ENCODE measurements around the gene SMNDC1. TPM values are rescaled to one million over a fixed set of nuclear protein-coding genes. Genes with fewer than 3 reads are reported as not detected.

SMNDC1 gene
- total RNA-seq = 28.6 TPM
- polyA plus RNA-seq (ENCODE audit: insufficient read depth, low read depth, low replicate concordance) = 12.4 TPM
- long read RNA-seq, donor 1, full-length matches to known transcripts = 7 of 7 reads
- long read RNA-seq, donor 1, partial matches to known transcripts = 0 of 7 reads
- long read RNA-seq, donor 1, other reads (novel, unspliced or antisense) = 0 of 7 reads
- long read RNA-seq, donor 2, full-length matches to known transcripts = 10 of 16 reads
- long read RNA-seq, donor 2, partial matches to known transcripts = 6 of 16 reads
- long read RNA-seq, donor 2, other reads (novel, unspliced or antisense) = 0 of 16 reads
- long read RNA-seq, donor 3, full-length matches to known transcripts = 13 of 13 reads
- long read RNA-seq, donor 3, partial matches to known transcripts = 0 of 13 reads
- long read RNA-seq, donor 3, other reads (novel, unspliced or antisense) = 0 of 13 reads
- long read RNA-seq, donor 4, full-length matches to known transcripts = 5 of 5 reads
- long read RNA-seq, donor 4, partial matches to known transcripts = 0 of 5 reads
- long read RNA-seq, donor 4, other reads (novel, unspliced or antisense) = 0 of 5 reads
- long read RNA-seq, donor 5, full-length matches to known transcripts = 1 of 1 reads
- long read RNA-seq, donor 5, partial matches to known transcripts = 0 of 1 reads
- long read RNA-seq, donor 5, other reads (novel, unspliced or antisense) = 0 of 1 reads
- long read RNA-seq, donor 6, full-length matches to known transcripts = 3 of 3 reads
- long read RNA-seq, donor 6, partial matches to known transcripts = 0 of 3 reads
- long read RNA-seq, donor 6, other reads (novel, unspliced or antisense) = 0 of 3 reads
- long read RNA-seq, donor 7, full-length matches to known transcripts = 6 of 9 reads
- long read RNA-seq, donor 7, partial matches to known transcripts = 3 of 9 reads
- long read RNA-seq, donor 7, other reads (novel, unspliced or antisense) = 0 of 9 reads
- long read RNA-seq, donor 8, full-length matches to known transcripts = 11 of 28 reads
- long read RNA-seq, donor 8, partial matches to known transcripts = 17 of 28 reads
- long read RNA-seq, donor 8, other reads (novel, unspliced or antisense) = 0 of 28 reads
- long read RNA-seq, donor 9, full-length matches to known transcripts = 7 of 7 reads
- long read RNA-seq, donor 9, partial matches to known transcripts = 0 of 7 reads
- long read RNA-seq, donor 9, other reads (novel, unspliced or antisense) = 0 of 7 reads
- long read RNA-seq, donor 10, full-length matches to known transcripts = 9 of 9 reads
- long read RNA-seq, donor 10, partial matches to known transcripts = 0 of 9 reads
- long read RNA-seq, donor 10, other reads (novel, unspliced or antisense) = 0 of 9 reads

- Histone ChIP-seq H3K4me1 (ENCODE audit: control insufficient read depth in 2 of 3, insufficient read depth in 2 of 3, low read depth in 1 of 3, low read length in 3 of 3) (peaks cover 0 to 25% (median 12%) of the 10 kb centered on the region in 3 donors), H3K9ac (ENCODE audit: low read length in 3 of 3) (peak within 1 kb of the TSS; percentile 42 to 99 (median 43)), H3K9me3 (ENCODE audit: control insufficient read depth in 2 of 3, insufficient read depth in 1 of 3, low read length in 3 of 3) (no peaks in the 10 kb centered on the region), H3K4me3 (ENCODE audit: low read length in 3 of 3) (peak within 1 kb of the TSS; percentile 77 to 96 (median 93)), H3K36me3 (ENCODE audit: control insufficient read depth in 2 of 3, insufficient read depth in 3 of 3, low read length in 3 of 3) (peaks cover 2 to 32% (median 8%) of the 10 kb centered on the region in 3 donors), H3K27me3 (ENCODE audit: control insufficient read depth, insufficient read depth, low read length) (no peaks in the 10 kb centered on the region), H3K27ac (ENCODE audit: low read depth in 2 of 2, low read length in 2 of 2) (peak within 1 kb of the TSS; percentile 90 to 91)
- intact Hi-C loops (cut with DNase I) = no loop called here
- FAIRE-seq = peak; percentile 92
- TF ChIP-seq CTCF (IDR thresholded peaks at IDR 0.05; ENCODE audit: borderline replicate concordance, extremely low read depth, insufficient read depth) = no peak
- DNase-seq = peak; percentile 99
Observed at GRCh38 chr10:110304780-110305421, at the start of gene SMNDC1. Gene SMNDC1 (minus strand): TSS chr10:110304920. CDS start chr10:110303587, 1,333 bp downstream.

GRCh38 chr10:110354322-110354766, 49.6 kb upstream of the SMNDC1 start:
- peaks cover 2 to 9% (median 7%) of the 10 kb centered on the region in 3 donors for H3K4me1 ChIP-seq (ENCODE audit: control insufficient read depth in 2 of 3, insufficient read depth in 2 of 3, low read depth in 1 of 3, low read length in 3 of 3)
- peak; percentile 76 for TF ChIP-seq CTCF (IDR thresholded peaks at IDR 0.05; ENCODE audit: borderline replicate concordance, extremely low read depth, insufficient read depth)
- H3K4me3 ChIP-seq (ENCODE audit: low read length in 3 of 3) = no peak overlapping the region
- FAIRE-seq = no peak
- no peaks in the 10 kb centered on the region for H3K27me3 ChIP-seq (ENCODE audit: control insufficient read depth, insufficient read depth, low read length)
- intact Hi-C loops (cut with DNase I) = no loop called here
- no peaks in the 10 kb centered on the region for H3K9me3 ChIP-seq (ENCODE audit: control insufficient read depth in 2 of 3, insufficient read depth in 1 of 3, low read length in 3 of 3)
- peak; percentile 78 to 89 (median 84) for DNase-seq
- H3K27ac ChIP-seq (ENCODE audit: low read depth in 2 of 2, low read length in 2 of 2) = no peak overlapping the region
- no peak overlapping the region for H3K9ac ChIP-seq (ENCODE audit: low read length in 3 of 3)
- H3K36me3 ChIP-seq (ENCODE audit: control insufficient read depth in 2 of 3, insufficient read depth in 3 of 3, low read length in 3 of 3) = no peaks in the 10 kb centered on the region
